GM19452 (cell line): ENCODE measurements around the gene CDKN2C.
A peak's percentile ranks its signal among the peaks of the same experiment; 100 is the strongest.

Experiments
- ATAC-seq: cut with Tn5 transposase; IDR thresholded peaks from one replicate; pipeline ENCODE4 v1.9.1; 2021; ENCODE audit not compliant: unreplicated experiment

CDKN2C gene

GRCh38 chr1:50964863-50965262 is 5.2 kb upstream of the CDKN2C start:
- no peak for ATAC-seq

- no peak for ATAC-seq
Observed at GRCh38 chr1:50966991-50967390, 3.1 kb upstream of the CDKN2C start.

- ATAC-seq: no peak
Observed at GRCh38 chr1:50967416-50968157, 2.5 kb upstream of the CDKN2C start.

- ATAC-seq: peak; percentile 64
Observed at GRCh38 chr1:50968158-50968820, 1.8 kb upstream of the CDKN2C start.

- peak; percentile 17 for ATAC-seq
Observed at GRCh38 chr1:50968821-50969610, 1.0 kb upstream of the CDKN2C start.

- no peak for ATAC-seq
Observed at GRCh38 chr1:50970509-50970887, 453 bp downstream of the CDKN2C start.

GRCh38 chr1:50970931-50971582 is 1.0 kb downstream of the CDKN2C start:
- no peak for ATAC-seq

- ATAC-seq: no peak
Observed at GRCh38 chr1:50971748-50972305, 1.8 kb downstream of the CDKN2C start.

GRCh38 chr1:50972766-50973165 is 2.7 kb downstream of the CDKN2C start:
- no peak for ATAC-seq

- ATAC-seq: no peak
Observed at GRCh38 chr1:50973255-50973654, 3.2 kb downstream of the CDKN2C start.

- no peak for ATAC-seq
Observed at GRCh38 chr1:50973875-50974617, 4.0 kb downstream of the CDKN2C start.

GRCh38 chr1:50974618-50974935 is 4.5 kb downstream of the CDKN2C start:
- no peak for ATAC-seq

GRCh38 chr1:50975436-50975835 is 5.4 kb downstream of the CDKN2C start:
- no peak for ATAC-seq

- peak; percentile 4 for ATAC-seq
Observed at GRCh38 chr1:50976111-50976889, 6.3 kb downstream of the CDKN2C start.

- ATAC-seq: peak; percentile 65
Observed at GRCh38 chr1:50976890-50977574, 7.0 kb downstream of the CDKN2C start.

- peak; percentile 52 for ATAC-seq
Observed at GRCh38 chr1:50977575-50978143, 7.6 kb downstream of the CDKN2C start.

- ATAC-seq: peak; percentile 36
Observed at GRCh38 chr1:50978144-50978851, 8.3 kb downstream of the CDKN2C start.
